Measurements from ENCODE around the gene BCAS4. TPM values are rescaled to one million over a fixed set of nuclear protein-coding genes. Genes with fewer than 3 reads are reported as not detected.

The BCAS4 gene
- total RNA-seq, 1 donor from 2014 or later: 12.9 TPM

DNA sequence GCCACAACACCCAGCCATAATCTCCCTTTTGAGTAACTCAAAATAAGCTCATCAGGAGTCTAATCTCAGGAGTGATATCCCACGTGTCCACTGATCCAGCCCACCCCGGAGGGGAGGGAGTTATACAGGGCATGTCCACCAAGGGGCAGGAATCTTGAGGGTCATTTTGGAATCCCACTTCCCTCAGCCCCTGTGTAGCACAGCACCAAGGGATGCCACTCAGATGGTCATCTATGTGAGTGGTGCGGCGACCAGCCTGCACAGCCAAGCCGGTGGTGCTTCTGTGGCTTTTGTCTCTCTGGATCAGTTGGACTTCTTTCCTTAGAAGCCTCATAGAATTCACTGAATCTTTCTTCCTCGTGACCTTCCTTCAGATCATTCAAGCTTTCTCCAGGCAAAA, 11.0 kb upstream of the BCAS4 start:
- peaks cover 14% of the 10 kb centered on the region for H3K4me1 Mint-ChIP-seq
- no peaks in the 10 kb centered on the region for H3K9me3 Mint-ChIP-seq
- TF ChIP-seq, protein P1, sequence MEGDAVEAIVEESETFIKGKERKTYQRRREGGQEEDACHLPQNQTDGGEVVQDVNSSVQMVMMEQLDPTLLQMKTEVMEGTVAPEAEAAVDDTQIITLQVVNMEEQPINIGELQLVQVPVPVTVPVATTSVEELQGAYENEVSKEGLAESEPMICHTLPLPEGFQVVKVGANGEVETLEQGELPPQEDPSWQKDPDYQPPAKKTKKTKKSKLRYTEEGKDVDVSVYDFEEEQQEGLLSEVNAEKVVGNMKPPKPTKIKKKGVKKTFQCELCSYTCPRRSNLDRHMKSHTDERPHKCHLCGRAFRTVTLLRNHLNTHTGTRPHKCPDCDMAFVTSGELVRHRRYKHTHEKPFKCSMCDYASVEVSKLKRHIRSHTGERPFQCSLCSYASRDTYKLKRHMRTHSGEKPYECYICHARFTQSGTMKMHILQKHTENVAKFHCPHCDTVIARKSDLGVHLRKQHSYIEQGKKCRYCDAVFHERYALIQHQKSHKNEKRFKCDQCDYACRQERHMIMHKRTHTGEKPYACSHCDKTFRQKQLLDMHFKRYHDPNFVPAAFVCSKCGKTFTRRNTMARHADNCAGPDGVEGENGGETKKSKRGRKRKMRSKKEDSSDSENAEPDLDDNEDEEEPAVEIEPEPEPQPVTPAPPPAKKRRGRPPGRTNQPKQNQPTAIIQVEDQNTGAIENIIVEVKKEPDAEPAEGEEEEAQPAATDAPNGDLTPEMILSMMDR (IDR thresholded peaks at IDR 0.05; ENCODE audit: unreplicated experiment): no peak
- H3K36me3 Mint-ChIP-seq: no peaks in the 10 kb centered on the region
- H3K27me3 Mint-ChIP-seq (ENCODE audit: low read depth): no peaks in the 10 kb centered on the region
- no peak overlapping the region for H3K4me3 Mint-ChIP-seq
- DNase-seq (ENCODE audit: low spot score in 2 of 2, unreplicated experiment in 2 of 2): no peak
- H3K27ac Mint-ChIP-seq: no peak overlapping the region

DNA sequence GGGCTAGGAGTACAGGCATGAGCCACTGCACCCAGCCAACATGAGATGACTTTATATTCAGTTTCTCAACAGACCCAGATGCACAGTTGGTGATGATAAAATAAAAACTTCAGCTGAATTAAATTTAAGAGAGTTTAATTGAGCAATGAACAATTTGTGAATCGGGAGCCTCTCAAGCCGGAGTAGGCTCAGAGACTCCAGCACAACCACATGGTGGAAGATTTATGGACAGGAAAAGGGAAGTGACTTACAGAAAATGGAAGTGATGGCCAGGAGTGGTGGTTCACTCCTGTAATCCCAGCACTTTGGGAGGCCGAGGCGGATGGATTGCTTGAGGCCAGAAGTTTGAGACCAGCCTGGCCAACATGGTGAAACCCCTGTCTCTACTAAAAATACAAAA, 10.4 kb upstream of the BCAS4 start:
- TF ChIP-seq, protein P1 (IDR thresholded peaks at IDR 0.05; ENCODE audit: unreplicated experiment): no peak
- Mint-ChIP-seq H3K27ac (no peak overlapping the region), H3K4me1 (peaks cover 15% of the 10 kb centered on the region), H3K27me3 (ENCODE audit: low read depth) (no peaks in the 10 kb centered on the region), H3K4me3 (no peak overlapping the region), H3K9me3 (no peaks in the 10 kb centered on the region), H3K36me3 (no peaks in the 10 kb centered on the region)
- DNase-seq (ENCODE audit: low spot score in 2 of 2, unreplicated experiment in 2 of 2): no peak

DNA sequence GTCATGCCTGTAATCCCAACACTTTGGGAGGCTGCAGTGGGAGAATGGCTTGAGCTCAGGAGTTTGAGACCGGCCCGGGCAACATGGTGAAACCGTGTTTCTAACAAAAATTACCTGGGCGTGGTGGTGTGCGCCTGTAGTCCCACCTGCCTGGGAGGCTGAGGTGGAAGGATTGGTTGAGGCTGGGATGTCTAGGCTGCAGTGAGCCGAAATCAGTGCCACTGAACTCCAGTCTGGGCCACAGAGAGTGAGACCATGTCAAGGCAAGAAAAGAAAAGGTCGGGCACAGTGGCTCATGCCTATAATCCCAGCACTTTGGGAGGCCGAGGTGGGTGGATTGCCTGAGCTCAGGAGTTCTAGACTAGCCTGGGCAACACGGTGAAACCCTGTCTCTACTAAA, 8.2 kb upstream of the BCAS4 start:
- H3K36me3 Mint-ChIP-seq: no peaks in the 10 kb centered on the region
- H3K27ac Mint-ChIP-seq: peak overlapping the region; percentile 43
- no peaks in the 10 kb centered on the region for H3K27me3 Mint-ChIP-seq (ENCODE audit: low read depth)
- no peak overlapping the region for H3K4me3 Mint-ChIP-seq
- TF ChIP-seq, protein P1 (IDR thresholded peaks at IDR 0.05; ENCODE audit: unreplicated experiment): no peak
- no peaks in the 10 kb centered on the region for H3K9me3 Mint-ChIP-seq
- DNase-seq (ENCODE audit: low spot score in 2 of 2, unreplicated experiment in 2 of 2): no peak
- peaks cover 31% of the 10 kb centered on the region for H3K4me1 Mint-ChIP-seq

DNA sequence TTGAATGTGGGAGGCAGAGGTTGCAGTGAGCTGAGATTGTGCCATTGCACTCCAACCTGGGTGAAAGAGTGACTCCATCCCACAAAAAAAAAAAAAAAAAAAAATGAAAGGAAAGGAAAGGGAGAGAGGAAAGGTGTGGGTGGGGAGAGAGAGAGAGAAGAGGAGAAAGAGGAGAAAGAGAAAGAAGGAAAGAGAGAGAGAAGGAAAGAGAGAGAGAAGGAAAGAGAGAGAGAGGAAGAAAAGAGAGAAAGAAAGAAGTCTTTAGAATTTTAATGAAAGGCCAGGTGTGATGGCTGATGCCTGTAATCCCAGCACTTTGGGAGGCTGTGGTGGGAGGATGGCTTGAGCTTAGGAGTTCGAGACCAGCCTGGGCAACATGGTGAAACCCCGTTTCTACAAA, 7.7 kb upstream of the BCAS4 start:
- no peak for DNase-seq (ENCODE audit: low spot score in 2 of 2, unreplicated experiment in 2 of 2)
- TF ChIP-seq, protein P1 (IDR thresholded peaks at IDR 0.05; ENCODE audit: unreplicated experiment): no peak
- no peaks in the 10 kb centered on the region for H3K9me3 Mint-ChIP-seq
- H3K4me3 Mint-ChIP-seq: no peak overlapping the region
- H3K4me1 Mint-ChIP-seq: peaks cover 31% of the 10 kb centered on the region
- H3K36me3 Mint-ChIP-seq: no peaks in the 10 kb centered on the region
- no peaks in the 10 kb centered on the region for H3K27me3 Mint-ChIP-seq (ENCODE audit: low read depth)
- peak overlapping the region; percentile 72 for H3K27ac Mint-ChIP-seq

DNA sequence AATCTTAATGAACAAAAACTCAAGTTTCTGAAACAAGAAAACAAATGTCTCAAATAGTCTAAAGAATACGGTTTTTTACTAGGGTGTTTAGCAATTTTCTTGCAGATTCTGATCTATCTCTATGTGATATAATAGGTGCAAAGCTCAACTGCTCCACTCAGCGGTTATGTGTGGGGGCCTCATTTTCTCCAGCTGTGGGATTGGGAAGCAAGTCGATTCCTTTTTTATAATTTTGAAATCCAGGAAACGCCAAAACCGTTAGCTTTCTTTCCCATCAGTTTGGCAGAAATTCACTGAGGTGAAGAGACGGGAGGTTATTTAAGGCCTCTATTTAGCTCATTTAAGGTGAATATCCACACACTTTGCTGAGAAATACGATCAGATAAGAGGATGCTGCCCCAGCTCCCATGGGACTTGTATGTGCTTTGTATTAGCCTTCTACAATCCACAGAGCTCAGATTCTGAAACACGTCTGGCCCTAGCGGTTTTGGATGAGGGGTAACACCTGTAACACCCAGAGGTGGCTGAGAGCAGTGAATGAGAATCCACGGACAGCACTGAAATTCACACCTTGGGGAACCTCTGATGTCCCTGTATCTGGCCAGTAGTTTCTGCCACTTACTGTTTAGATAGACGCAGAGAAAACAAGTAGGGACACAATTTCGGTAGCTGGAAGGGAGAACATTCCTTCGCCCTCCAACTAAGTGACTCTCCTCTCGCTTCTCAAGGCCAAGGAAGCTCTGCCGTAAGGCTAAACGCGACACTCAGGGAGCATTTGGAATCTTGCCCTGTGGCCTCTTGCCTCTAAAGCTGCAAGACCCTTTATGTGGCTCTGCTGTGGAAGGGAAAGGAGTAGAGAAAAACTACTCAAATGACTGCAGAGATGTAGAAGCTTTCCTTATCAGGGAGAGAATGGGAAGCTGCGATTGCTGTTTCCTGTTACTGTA, 6.5 kb upstream of the BCAS4 start:
- peaks cover 36% of the 10 kb centered on the region for H3K4me1 Mint-ChIP-seq
- no peaks in the 10 kb centered on the region for H3K9me3 Mint-ChIP-seq
- peak overlapping the region; percentile 96 for H3K27ac Mint-ChIP-seq
- TF ChIP-seq, protein P1 (IDR thresholded peaks at IDR 0.05; ENCODE audit: unreplicated experiment): no peak
- DNase-seq (ENCODE audit: low spot score in 2 of 2, unreplicated experiment in 2 of 2): no peak
- no peak overlapping the region for H3K4me3 Mint-ChIP-seq
- H3K27me3 Mint-ChIP-seq (ENCODE audit: low read depth): no peaks in the 10 kb centered on the region
- no peaks in the 10 kb centered on the region for H3K36me3 Mint-ChIP-seq

Data from mesothelial cell of epicardium (in vitro differentiated cells).